ENCODE measurements around the gene C1orf94. TPM values are rescaled to one million over a fixed set of nuclear protein-coding genes. Genes with fewer than 3 reads are reported as not detected.

The C1orf94 gene
- total and polyA plus RNA-seq, 11 donors: not detected

GRCh38 chr1:34231441-34231840, 54.7 kb downstream of the C1orf94 start:
- Histone ChIP-seq H3K36me3 (no peaks in the 10 kb centered on the region), H3K4me1 (no peaks in the 10 kb centered on the region), H3K9me3 (peaks cover 0 to 5% (median 0%) of the 10 kb centered on the region in 12 donors), H3K27me3 (peaks cover 0 to 16% (median 0%) of the 10 kb centered on the region in 9 donors), H3K4me3 (no peak overlapping the region), H3K27ac (no peak overlapping the region)
- ATAC-seq (no peak), DNase-seq (no peak)
- WGBS, 4 donors: 82 to 90% (median 83%) methylated on average over 1 of the region's 1 CpG
- intact Hi-C loops (cut with DNase I): no loop called here
- no peak for TF ChIP-seq POLR2A (IDR thresholded peaks at IDR 0.05)
- TF ChIP-seq CTCF (IDR thresholded peaks at IDR 0.05): no peak

- no peak for DNase-seq
- TF ChIP-seq CTCF (IDR thresholded peaks at IDR 0.05) (no peak), POLR2A (IDR thresholded peaks at IDR 0.05) (no peak)
- Histone ChIP-seq H3K36me3 (no peaks in the 10 kb centered on the region), H3K9me3 (no peaks in the 10 kb centered on the region), H3K27ac (no peak overlapping the region), H3K4me3 (no peak overlapping the region), H3K4me1 (no peaks in the 10 kb centered on the region), H3K27me3 (peaks cover 0 to 27% (median 3%) of the 10 kb centered on the region in 9 donors)
- intact Hi-C loops (cut with DNase I): no loop called here
- ATAC-seq: no peak
- 76 to 91% (median 89%) methylated on average over 2 of the region's 2 CpGs for WGBS, 4 donors
Measured at GRCh38 chr1:34235594-34235993, 58.9 kb downstream of the C1orf94 start.

- WGBS, 4 donors: 62 to 72% (median 70%) methylated on average over 6 of the region's 6 CpGs
- Histone ChIP-seq H3K27me3 (peaks cover 0 to 26% (median 3%) of the 10 kb centered on the region in 9 donors), H3K36me3 (no peaks in the 10 kb centered on the region), H3K4me1 (no peaks in the 10 kb centered on the region), H3K27ac (no peak overlapping the region), H3K4me3 (no peak overlapping the region), H3K9me3 (no peaks in the 10 kb centered on the region)
- intact Hi-C loops (cut with DNase I): no loop called here
- DNase-seq (no peak), ATAC-seq (no peak)
- TF ChIP-seq POLR2A (IDR thresholded peaks at IDR 0.05) (no peak), CTCF (IDR thresholded peaks at IDR 0.05) (no peak)
Measured at GRCh38 chr1:34236089-34236488, 59.4 kb downstream of the C1orf94 start.

GRCh38 chr1:34237151-34237815, 60.6 kb downstream of the C1orf94 start:
- Histone ChIP-seq H3K4me3 (no peak overlapping the region), H3K27ac (no peak overlapping the region), H3K9me3 (peaks cover 0 to 8% (median 0%) of the 10 kb centered on the region in 12 donors), H3K36me3 (no peaks in the 10 kb centered on the region), H3K27me3 (peaks cover 0 to 31% (median 3%) of the 10 kb centered on the region in 9 donors), H3K4me1 (no peaks in the 10 kb centered on the region)
- no peak for TF ChIP-seq CTCF (IDR thresholded peaks at IDR 0.05)
- TF ChIP-seq POLR2A (IDR thresholded peaks at IDR 0.05): no peak
- no peak for DNase-seq
- WGBS, 4 donors: 48 to 57% (median 55%) methylated on average over 8 of the region's 8 CpGs
- no peak for ATAC-seq
- intact Hi-C loops (cut with DNase I): no loop called here
